ENCODE results near the gene RASSF4. TPM values are rescaled to one million over a fixed set of nuclear protein-coding genes. Genes with fewer than 3 reads are reported as not detected.

The RASSF4 gene
- total and polyA plus RNA-seq, 2 donors (not counting 3 experiments of a cell fraction or from before 2014, with no cell fraction given): 7.6 to 8.2 TPM

- Histone ChIP-seq H3K27ac (ENCODE audit: insufficient read depth, low read depth, low read length) (no peak overlapping the region), H3K79me2 (ENCODE audit: control insufficient read depth, insufficient read depth, low read length) (no peaks in the 10 kb centered on the region), H3K4me1 (ENCODE audit: control insufficient read depth, extremely low read depth, insufficient read depth, low read length) (no peaks in the 10 kb centered on the region), H3K4me3 (replicated peaks in 1 of 3; ENCODE audit: insufficient read depth in 1 of 3, low read depth in 1 of 3, low read length in 3 of 3) (no peak overlapping the region), H4K20me1 (replicated peaks; ENCODE audit: control insufficient read depth, extremely low read depth, insufficient read depth, low read length) (no peaks in the 10 kb centered on the region), H3K4me2 (ENCODE audit: insufficient read depth, low read length) (no peak overlapping the region), H3K9ac (replicated peaks; ENCODE audit: extremely low read depth, insufficient read depth, low read length) (no peak overlapping the region), H3K36me3 (ENCODE audit: control insufficient read depth in 2 of 2, extremely low read depth in 1 of 2, insufficient read depth in 2 of 2, low read length in 2 of 2) (no peaks in the 10 kb centered on the region), H2AFZ (ENCODE audit: low read depth, low read length) (no peak overlapping the region), H3K9me1 (replicated peaks; ENCODE audit: control insufficient read depth, extremely low read depth, insufficient read depth, low read length) (no peaks in the 10 kb centered on the region), H3K27me3 (ENCODE audit: control insufficient read depth in 2 of 2, insufficient read depth in 2 of 2, low read length in 2 of 2) (no peaks in the 10 kb centered on the region), H3K9me3 (replicated peaks; ENCODE audit: control insufficient read depth, insufficient read depth, low read length) (no peaks in the 10 kb centered on the region)
- POLR2A ChIA-PET: no interaction called here
- FAIRE-seq (no peak), DNase-seq (ENCODE audit: low read depth, low spot score) (no peak)
- CTCF ChIA-PET: no interaction called here
- TF ChIP-seq EZH2 (IDR thresholded peaks at IDR 0.05; ENCODE audit: borderline replicate concordance, low read depth, low read length, severe bottlenecking): no peak
- no TSS peak for BruUV-seq (replicated peaks)
- intact Hi-C loops (cut with micrococcal nuclease) (no loop called here), dilution Hi-C loops (cut with MboI; ENCODE audit: extremely low pct_ligation_motif_present, low sequenced_read_pairs) (no loop called here)
These were observed 33.5 kb upstream of the RASSF4 start for GRCh38 chr10:44925811-44926750.

- DNase-seq (ENCODE audit: low read depth, low spot score) (no peak), FAIRE-seq (no peak)
- no peak overlapping the region for H3K27ac ChIP-seq (ENCODE audit: insufficient read depth, low read depth, low read length)
- no peak overlapping the region for H3K4me2 ChIP-seq (ENCODE audit: insufficient read depth, low read length)
- intact Hi-C loops (cut with micrococcal nuclease): no loop called here
- H3K9ac ChIP-seq (replicated peaks; ENCODE audit: extremely low read depth, insufficient read depth, low read length): no peak overlapping the region
- no peak for TF ChIP-seq MYC (IDR thresholded peaks at IDR 0.05; ENCODE audit: low read depth, low read length)
- TF ChIP-seq GATA2 (IDR thresholded peaks at IDR 0.05; ENCODE audit: insufficient read depth, insufficient read length, low read depth, low read length): no peak
- TF ChIP-seq EZH2 (IDR thresholded peaks at IDR 0.05; ENCODE audit: borderline replicate concordance, low read depth, low read length, severe bottlenecking): no peak
- no peaks in the 10 kb centered on the region for H3K9me3 ChIP-seq (replicated peaks; ENCODE audit: control insufficient read depth, insufficient read depth, low read length)
- no peaks in the 10 kb centered on the region for H3K9me1 ChIP-seq (replicated peaks; ENCODE audit: control insufficient read depth, extremely low read depth, insufficient read depth, low read length)
- no peaks in the 10 kb centered on the region for H3K36me3 ChIP-seq (ENCODE audit: control insufficient read depth in 2 of 2, extremely low read depth in 1 of 2, insufficient read depth in 2 of 2, low read length in 2 of 2)
- H3K27me3 ChIP-seq (ENCODE audit: control insufficient read depth in 2 of 2, insufficient read depth in 2 of 2, low read length in 2 of 2): no peaks in the 10 kb centered on the region
- H3K4me3 ChIP-seq (replicated peaks in 1 of 3; ENCODE audit: insufficient read depth in 1 of 3, low read depth in 1 of 3, low read length in 3 of 3): no peak overlapping the region
- no peaks in the 10 kb centered on the region for H4K20me1 ChIP-seq (replicated peaks; ENCODE audit: control insufficient read depth, extremely low read depth, insufficient read depth, low read length)
- H2AFZ ChIP-seq (ENCODE audit: low read depth, low read length): no peak overlapping the region
- CTCF ChIA-PET: no interaction called here
- no TSS peak for BruUV-seq (replicated peaks)
- dilution Hi-C loops (cut with MboI; ENCODE audit: extremely low pct_ligation_motif_present, low sequenced_read_pairs): no loop called here
- H3K79me2 ChIP-seq (ENCODE audit: control insufficient read depth, insufficient read depth, low read length): no peaks in the 10 kb centered on the region
- no peaks in the 10 kb centered on the region for H3K4me1 ChIP-seq (ENCODE audit: control insufficient read depth, extremely low read depth, insufficient read depth, low read length)
- POLR2A ChIA-PET: no interaction called here
These were observed 32.8 kb upstream of the RASSF4 start for GRCh38 chr10:44926751-44927351.
